HepG2 (cell line): ENCODE measurements around the gene CMTM2.

ENCODE experiments used
- JUN ChIP-seq: sonication (generic); formaldehyde crosslinking; IDR thresholded peaks from 2 replicates; pipeline ENCODE4 v1.4.0; 2020; ENCODE audit warnings: mild to moderate bottlenecking, missing genetic modification reagents
- MTA3 ChIP-seq: sonication (generic); formaldehyde crosslinking; IDR thresholded peaks from 2 replicates; pipeline ENCODE4 v1.4.0; 2020; ENCODE audit warnings: missing genetic modification reagents
- MXI1 ChIP-seq: IDR thresholded peaks from 3 replicates; pipeline ENCODE4 v1.6.1; 2012; ENCODE audit warnings: low read depth, low read length, inconsistent platforms, borderline replicate concordance
- NCOA1 ChIP-seq: sonication (generic); formaldehyde crosslinking; IDR thresholded peaks from 2 replicates; pipeline ENCODE4 v1.9.0; 2021; ENCODE audit warnings: missing genetic modification reagents
- NR2F2 ChIP-seq: IDR thresholded peaks from 2 replicates; pipeline ENCODE4 v1.6.1; 2012; ENCODE audit warnings: low read depth, inconsistent platforms, borderline replicate concordance
- SATB2 ChIP-seq: sonication (generic); formaldehyde crosslinking; IDR thresholded peaks from 2 replicates; pipeline ENCODE4 v1.5.0; 2020; ENCODE audit warnings: missing genetic modification reagents
- SP1 ChIP-seq, 2 experiments: fragments of 450-650 bp in 1 of 2; sonication (generic) in 1 of 2; formaldehyde crosslinking in 1 of 2; IDR thresholded peaks; 2 replicates each; pipeline versions ENCODE4 v1.4.0 to v1.6.1; 2016 to 2020; ENCODE audit warnings: missing genetic modification reagents in 1 of 2
- SUZ12 ChIP-seq: fragments of 150-350 bp; IDR thresholded peaks from 2 replicates; pipeline ENCODE4 v1.6.1; 2014; ENCODE audit warnings: low read depth, low read length
- TP53 ChIP-seq: sonication (generic); formaldehyde crosslinking; conservative IDR thresholded peaks from 2 replicates; pipeline ENCODE4 v1.4.0; 2020; ENCODE audit warnings: missing genetic modification reagents
- ZNF235 ChIP-seq: sonication (generic); formaldehyde crosslinking; IDR thresholded peaks from 2 replicates; pipeline ENCODE4 v1.8.1; 2023; ENCODE audit warnings: mild to moderate bottlenecking, missing genetic modification reagents, borderline replicate concordance
- TF ChIP-seq, protein P1 (sequence below): sonication (generic); formaldehyde crosslinking; IDR thresholded peaks from 2 replicates; pipeline ENCODE4 v1.4.0; 2020; ENCODE audit warnings: missing genetic modification reagents; ENCODE audit errors: not compliant biosample characterization
- TF ChIP-seq, protein P2 (sequence below): sonication (generic); formaldehyde crosslinking; IDR thresholded peaks from 2 replicates; pipeline ENCODE4 v1.4.0; 2020; ENCODE audit warnings: mild to moderate bottlenecking, missing genetic modification reagents
- TF ChIP-seq, protein P3 (sequence below): sonication (generic); formaldehyde crosslinking; IDR thresholded peaks from 2 replicates; pipeline ENCODE4 v1.5.0; 2020; ENCODE audit warnings: mild to moderate bottlenecking, missing genetic modification reagents, moderate library complexity
- TF ChIP-seq, protein P4 (sequence below), 2 experiments: sonication (generic) in 1 of 2; formaldehyde crosslinking in 1 of 2; IDR thresholded peaks; 2 replicates each; pipeline versions ENCODE4 v1.4.0 to v1.6.1; 2018 to 2020; ENCODE audit warnings: missing genetic modification reagents in 2 of 2, borderline replicate concordance in 1 of 2, low read depth in 1 of 2, mild to moderate bottlenecking in 1 of 2, missing biosample characterization in 1 of 2

DNA sequence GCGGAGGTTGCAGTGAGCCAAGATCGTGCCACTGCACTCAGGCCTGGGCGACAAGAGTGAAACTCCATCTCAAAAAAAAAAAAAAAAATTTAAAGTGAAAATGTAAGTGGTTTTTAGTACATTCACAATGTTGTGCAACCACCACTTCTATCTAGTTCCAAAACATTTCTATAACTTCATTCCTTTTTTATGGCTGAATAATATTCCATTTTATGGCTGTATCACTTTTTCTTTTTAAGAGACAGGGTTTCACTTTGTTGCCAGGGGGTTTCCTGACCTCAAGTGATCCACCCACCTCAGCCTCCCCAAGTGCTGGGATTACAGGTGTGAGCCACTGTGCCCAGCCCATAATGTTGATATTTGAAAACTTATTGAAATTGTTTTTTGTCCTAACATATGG, 13.6 kb downstream of the CMTM2 start:
- no peak for TF ChIP-seq TP53 (CRISPR knock-in tag)
- no peak for TF ChIP-seq ZNF235 (CRISPR knock-in tag)
- TF ChIP-seq NCOA1, result no peak
- TF ChIP-seq, protein P1, sequence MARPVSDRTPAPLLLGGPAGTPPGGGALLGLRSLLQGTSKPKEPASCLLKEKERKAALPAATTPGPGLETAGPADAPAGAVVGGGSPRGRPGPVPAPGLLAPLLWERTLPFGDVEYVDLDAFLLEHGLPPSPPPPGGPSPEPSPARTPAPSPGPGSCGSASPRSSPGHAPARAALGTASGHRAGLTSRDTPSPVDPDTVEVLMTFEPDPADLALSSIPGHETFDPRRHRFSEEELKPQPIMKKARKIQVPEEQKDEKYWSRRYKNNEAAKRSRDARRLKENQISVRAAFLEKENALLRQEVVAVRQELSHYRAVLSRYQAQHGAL, result no peak
- TF ChIP-seq, protein P2, sequence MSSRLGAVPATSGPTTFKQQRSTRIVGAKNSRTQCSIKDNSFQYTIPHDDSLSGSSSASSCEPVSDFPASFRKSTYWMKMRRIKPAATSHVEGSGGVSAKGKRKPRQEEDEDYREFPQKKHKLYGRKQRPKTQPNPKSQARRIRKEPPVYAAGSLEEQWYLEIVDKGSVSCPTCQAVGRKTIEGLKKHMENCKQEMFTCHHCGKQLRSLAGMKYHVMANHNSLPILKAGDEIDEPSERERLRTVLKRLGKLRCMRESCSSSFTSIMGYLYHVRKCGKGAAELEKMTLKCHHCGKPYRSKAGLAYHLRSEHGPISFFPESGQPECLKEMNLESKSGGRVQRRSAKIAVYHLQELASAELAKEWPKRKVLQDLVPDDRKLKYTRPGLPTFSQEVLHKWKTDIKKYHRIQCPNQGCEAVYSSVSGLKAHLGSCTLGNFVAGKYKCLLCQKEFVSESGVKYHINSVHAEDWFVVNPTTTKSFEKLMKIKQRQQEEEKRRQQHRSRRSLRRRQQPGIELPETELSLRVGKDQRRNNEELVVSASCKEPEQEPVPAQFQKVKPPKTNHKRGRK (CRISPR knock-in tag), result no peak
- TF ChIP-seq, protein P3, sequence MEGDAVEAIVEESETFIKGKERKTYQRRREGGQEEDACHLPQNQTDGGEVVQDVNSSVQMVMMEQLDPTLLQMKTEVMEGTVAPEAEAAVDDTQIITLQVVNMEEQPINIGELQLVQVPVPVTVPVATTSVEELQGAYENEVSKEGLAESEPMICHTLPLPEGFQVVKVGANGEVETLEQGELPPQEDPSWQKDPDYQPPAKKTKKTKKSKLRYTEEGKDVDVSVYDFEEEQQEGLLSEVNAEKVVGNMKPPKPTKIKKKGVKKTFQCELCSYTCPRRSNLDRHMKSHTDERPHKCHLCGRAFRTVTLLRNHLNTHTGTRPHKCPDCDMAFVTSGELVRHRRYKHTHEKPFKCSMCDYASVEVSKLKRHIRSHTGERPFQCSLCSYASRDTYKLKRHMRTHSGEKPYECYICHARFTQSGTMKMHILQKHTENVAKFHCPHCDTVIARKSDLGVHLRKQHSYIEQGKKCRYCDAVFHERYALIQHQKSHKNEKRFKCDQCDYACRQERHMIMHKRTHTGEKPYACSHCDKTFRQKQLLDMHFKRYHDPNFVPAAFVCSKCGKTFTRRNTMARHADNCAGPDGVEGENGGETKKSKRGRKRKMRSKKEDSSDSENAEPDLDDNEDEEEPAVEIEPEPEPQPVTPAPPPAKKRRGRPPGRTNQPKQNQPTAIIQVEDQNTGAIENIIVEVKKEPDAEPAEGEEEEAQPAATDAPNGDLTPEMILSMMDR (CRISPR knock-in tag), result no peak
- no peak for TF ChIP-seq SP1 (IDR thresholded peaks at IDR 0.05)
- TF ChIP-seq SP1 (CRISPR knock-in tag; IDR thresholded peaks at IDR 0.05), result no peak
- no peak for TF ChIP-seq SUZ12
- TF ChIP-seq MTA3 (CRISPR knock-in tag), result no peak
- no peak for TF ChIP-seq SATB2 (CRISPR knock-in tag)
- no peak for TF ChIP-seq MXI1
- no peak for TF ChIP-seq JUN (CRISPR knock-in tag)
- TF ChIP-seq NR2F2, result no peak
- TF ChIP-seq, protein P4, sequence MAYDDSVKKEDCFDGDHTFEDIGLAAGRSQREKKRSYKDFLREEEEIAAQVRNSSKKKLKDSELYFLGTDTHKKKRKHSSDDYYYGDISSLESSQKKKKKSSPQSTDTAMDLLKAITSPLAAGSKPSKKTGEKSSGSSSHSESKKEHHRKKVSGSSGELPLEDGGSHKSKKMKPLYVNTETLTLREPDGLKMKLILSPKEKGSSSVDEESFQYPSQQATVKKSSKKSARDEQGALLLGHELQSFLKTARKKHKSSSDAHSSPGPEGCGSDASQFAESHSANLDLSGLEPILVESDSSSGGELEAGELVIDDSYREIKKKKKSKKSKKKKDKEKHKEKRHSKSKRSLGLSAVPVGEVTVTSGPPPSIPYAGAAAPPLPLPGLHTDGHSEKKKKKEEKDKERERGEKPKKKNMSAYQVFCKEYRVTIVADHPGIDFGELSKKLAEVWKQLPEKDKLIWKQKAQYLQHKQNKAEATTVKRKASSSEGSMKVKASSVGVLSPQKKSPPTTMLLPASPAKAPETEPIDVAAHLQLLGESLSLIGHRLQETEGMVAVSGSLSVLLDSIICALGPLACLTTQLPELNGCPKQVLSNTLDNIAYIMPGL (CRISPR knock-in tag; IDR thresholded peaks at IDR 0.05; ENCODE audit: borderline replicate concordance in 1 of 2, low read depth in 1 of 2), result no peak
